NOMO-1 treated with dmso at 0.1 percent for 144 hours (cell line): ENCODE measurements around the gene MESP2.
A peak's percentile ranks its signal among the peaks of the same experiment; 100 is the strongest.
"Not testable (repeated sequence)": the region's sequence is repeated elsewhere in the genome, so short reads cannot be mapped to it uniquely, and the experiment has no call there.

Source experiments
- DNase-seq: peaks from one replicate; lab custom pipeline; 2025; ENCODE audit not compliant: unreplicated experiment; lab: John Stamatoyannopoulos, UW

MESP2 gene

DNA sequence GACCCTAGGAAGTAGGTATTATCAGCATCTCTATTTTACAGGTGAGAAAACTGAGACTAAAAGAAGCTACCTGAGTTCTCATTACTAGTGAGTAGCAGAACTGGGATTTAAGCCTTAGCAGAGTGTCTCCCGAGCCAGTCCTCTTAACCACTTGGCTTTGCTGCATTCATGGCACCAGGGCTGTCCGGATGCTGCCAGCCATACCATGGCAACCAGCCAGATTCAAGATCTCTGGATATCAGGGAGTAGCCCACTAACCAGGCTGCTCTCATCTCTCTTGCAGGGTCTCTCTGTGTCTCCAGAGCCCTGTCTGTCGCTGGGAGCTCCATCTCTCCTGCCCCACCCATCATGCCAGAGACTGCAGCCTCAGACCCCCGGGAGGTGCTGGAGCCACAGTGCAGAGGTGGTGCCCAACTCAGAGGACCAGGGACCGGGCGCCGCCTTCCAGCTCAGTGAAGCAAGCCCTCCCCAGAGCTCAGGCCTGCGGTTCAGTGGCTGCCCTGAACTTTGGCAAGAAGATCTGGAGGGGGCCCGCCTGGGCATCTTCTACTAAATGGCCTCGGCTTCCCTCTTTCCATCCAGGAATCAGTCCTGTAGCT lies 1.7 kb downstream of the MESP2 start:
- no peak for DNase-seq

DNA sequence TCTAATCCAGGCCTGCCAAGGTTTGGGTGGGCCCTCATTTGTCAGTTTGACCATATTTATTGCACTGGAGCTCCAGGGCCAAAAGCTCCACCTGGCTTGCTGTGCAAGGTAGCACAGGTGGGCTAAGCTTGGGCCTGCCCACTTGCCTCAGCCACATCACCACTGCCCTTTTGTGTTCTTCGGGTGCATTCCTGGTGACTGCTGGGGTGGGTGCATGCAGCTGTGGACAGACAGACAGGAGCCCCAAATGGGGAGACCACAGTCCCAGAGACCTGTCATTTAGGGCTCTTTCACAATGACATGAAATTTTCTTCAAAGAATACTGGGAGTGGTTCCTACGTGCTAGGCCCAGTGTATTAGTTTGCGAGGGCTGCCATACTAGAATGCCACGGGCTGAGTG lies 2.7 kb downstream of the MESP2 start:
- no peak for DNase-seq

DNA sequence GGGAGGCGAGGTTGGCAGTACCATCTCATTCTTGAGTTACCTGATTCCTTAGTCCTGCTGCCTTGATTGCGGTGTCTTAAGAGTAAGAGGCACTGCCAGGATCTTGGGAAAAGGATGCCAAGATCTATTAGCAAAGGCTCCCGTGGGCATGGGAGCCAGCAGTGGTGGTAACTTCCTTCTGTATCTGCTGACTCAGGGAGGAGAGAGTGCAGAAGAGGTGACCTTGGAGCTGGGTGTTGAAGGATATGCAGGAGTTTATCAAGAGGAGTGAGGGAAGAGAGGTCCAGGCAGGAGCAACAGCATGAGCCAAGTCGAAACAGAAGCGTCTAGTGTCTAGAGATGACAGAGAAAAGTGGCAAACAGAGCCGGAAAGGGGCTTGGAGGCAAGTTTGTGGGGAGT lies 4.5 kb downstream of the MESP2 start:
- no peak for DNase-seq

DNA sequence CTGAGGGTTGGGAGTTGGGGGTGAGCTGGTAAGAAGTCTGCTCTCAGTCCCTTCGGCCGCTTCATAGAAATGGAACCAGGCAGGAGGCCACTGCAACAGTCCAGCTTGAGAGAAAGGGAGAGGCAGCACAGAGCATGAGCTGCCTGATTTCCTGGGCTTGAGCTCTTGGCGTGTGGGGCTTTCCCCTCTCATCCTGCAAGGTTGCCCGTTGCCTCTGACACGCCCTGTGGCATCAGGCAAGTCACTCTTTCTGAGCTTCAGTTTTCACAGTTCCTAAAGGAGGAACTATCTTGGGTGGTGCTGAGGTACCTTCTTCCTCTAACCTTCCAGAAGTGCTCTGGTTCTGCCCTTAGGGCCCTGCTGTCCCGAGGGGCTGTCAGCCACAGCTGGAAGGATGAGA lies 4.9 kb downstream of the MESP2 start:
- peak; percentile 81 for DNase-seq

DNA sequence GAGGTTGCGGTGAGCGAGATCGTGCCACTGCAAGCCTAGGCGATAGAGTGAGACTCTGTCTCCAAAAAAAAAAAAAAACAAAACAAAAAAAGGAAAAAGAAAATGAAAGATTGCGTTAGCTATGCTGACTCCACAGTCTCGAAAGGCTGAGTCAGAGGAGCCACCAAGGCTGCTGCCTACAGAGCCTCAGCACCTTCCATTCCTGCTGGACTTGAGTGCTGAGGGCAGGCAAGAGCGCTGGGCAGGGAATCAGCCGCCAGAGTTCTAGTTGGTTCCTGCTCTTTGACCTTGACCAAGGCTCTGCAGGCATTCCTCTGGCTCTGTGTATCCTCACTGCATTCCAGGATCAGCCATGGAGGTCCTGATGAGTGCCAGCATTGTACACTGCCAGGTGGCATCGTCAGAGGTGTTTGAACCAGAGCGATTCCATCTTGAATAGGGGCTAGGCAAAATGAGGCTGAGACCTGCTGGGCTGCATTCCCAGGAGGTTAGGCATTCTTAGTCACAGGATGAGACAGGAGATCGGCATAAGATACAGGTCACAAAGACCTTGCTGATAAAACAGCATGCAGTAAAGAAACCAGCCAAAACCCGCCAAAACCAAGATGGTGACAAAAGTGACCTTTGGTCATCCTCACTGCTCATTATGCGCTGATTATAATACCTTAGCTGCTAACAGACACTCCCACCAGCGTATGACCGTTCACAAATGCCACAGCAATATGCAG lies 5.9 kb downstream of the MESP2 start:
- peak; percentile 29 for DNase-seq

DNA sequence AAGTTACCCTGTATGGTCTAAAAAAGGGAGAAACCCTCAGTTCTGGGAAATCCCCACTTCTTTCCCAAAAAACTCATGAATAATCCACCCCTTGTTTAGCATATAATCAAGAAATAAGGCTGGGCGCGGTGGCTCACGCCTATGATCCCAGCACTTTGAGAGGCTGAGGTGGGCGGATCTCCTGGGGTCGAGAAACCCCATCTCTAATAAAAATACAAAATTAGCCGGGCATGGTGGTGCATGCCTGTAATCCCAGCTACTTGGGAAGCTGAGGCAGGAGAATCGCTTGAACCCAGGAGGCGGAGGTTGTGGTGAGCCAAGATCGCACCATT lies 6.5 kb downstream of the MESP2 start:
- not testable (repeated sequence) for DNase-seq

DNA sequence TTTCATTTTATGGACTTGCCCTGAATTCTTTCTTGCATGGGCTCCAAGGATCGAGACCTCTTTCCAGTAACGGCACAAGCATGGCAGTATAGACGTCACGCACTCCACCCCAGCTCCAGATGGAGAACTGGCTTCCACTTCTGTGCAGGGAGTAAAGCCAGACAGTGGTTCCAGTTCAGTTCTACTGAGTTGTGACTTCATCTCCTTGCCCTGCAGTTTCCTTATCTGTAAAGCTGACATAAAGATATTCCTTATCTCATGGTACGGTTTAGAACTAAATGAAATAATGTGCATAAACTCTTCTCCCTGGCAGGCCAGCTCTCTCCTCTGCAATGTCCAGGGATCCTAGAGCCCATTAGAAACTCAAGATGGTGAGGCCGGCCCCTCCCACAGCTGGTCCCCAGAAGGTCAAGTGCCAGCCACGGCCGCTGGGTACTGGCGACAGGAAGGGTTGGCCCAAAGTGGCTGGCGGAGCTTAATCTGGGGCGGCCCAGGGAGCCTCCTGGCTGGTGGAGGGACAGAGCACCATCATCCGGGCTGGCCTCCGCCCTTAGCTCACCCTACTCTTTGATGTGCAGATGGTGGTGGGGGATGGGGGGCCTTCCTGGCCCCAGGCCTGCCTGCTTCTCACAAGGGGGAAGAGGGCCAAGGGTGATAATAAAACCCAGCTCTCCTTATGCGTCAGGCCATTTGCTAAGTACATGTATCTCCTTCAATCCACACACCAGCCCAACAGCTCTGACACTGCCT lies 7.2 kb downstream of the MESP2 start:
- DNase-seq: no peak

DNA sequence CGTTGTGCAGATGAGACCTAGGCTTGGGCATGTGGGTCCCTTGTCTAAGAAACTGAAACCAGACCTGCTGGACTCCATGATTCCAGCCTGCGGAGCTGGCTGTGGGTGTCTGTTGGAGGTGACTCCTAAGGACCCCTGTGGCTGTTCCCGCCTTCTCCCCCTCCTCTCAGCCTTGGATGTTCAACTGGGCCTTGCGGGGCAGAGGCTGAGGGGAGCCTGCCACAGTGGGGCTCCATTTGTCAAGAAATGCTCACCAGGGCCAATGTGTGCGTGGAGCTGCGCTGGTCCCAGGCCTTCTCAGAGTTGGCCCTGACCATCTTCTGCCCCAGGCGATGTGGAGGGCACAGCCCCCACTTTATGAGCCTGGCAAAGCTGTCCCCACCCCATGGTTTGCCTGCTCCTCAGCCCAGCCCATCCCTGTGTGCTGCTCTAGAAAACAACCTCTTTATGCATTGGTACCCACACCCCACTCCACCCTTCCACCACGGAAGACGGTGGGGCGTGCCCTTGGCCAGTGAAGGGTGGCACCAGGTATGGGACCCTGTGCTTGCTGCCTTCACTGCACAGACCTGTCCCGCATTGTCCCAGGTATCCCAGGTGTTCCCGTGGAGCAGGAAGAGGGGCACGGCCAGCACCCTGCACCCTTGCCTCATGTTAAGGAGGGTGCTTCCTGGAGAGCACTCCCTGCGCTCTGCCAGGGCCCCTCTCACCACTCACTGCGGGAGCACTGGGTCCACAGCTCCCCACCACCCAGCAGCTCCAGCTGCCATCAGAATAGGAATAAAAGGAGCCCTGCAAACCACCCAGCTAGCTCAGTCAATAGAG lies 7.9 kb downstream of the MESP2 start:
- no peak for DNase-seq

DNA sequence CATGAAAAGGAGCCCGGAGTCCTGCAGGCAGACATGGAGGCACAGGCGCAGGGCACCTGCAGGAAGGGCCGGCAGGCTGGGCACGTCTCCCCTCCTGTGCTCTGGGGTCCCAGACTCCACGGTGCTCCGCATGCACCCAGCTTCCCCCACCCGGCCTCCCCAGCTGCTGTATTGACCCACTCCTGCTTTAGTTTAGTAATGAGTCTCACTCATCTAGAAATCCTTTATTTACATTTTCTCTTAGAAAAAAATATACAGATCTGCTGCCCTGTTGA lies 8.5 kb downstream of the MESP2 start:
- no peak for DNase-seq

DNA sequence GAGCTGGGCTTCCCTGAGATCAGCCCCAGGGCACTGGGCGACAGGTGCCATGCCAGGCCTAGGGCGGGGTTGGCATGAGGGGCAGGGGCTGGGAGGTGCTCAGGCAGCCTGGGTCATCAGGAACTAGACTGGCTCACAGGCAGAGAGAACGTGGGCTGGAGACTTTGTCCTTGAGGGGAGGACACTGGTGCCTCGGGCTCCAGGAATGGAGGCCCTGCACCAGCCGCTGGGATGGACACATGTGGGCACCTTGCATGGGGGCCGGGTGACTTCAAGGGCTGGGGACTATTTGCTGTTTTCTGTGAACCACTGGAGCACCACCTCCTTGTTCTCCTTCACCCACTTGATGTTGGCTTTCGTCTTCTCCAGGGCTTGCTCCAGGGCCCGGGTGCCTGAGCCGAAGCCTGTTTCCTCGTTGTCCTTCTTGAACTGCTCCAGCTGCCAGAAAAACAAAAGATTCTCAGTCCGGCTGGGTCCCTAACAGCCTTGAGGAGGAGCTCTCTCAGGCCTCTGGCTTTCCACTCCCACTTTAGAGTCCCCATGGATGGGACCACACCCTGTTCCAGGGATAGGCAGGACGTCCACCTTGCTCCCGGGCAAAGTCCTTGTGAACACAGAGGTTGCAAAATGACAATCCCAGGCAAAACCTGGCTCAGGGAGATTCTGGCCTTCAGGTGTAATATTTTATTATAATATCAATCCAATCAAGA lies 9.1 kb downstream of the MESP2 start:
- DNase-seq: no peak

DNA sequence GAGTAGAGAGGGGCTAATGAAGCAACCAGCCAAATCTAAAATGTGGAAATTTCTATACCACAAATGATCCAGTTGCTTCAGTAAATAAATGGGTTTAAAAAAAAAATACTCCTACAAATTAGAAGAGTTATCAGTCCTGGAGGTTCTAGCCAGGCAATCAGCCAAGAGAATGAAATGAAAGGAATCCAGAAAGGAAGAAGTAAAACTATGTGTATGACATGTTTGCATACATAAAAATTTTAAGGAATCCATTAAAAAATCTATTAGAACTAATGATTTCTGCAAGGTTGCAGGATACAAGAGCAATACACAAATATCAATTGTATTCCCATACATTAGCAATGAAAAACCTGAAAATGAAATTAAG lies 9.6 kb downstream of the MESP2 start:
- no peak for DNase-seq

DNA sequence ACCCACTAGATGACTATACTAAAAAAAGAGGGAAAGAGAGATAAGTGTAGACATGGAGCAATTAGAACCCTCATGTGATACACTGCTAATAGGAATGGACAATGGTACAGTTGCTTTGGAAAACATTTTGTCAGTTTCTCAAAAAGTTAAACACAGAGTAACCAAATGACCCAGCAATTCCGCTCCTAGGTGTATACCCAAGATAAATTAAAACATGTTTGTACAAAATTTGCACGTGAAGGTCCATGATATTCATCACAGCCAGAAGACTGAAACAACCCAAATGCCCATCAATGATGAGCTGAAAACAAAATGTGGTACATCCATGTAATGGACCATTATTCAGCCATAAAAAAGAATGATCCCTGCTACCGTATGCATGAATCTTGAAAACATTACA lies 11.8 kb downstream of the MESP2 start:
- no peak for DNase-seq

DNA sequence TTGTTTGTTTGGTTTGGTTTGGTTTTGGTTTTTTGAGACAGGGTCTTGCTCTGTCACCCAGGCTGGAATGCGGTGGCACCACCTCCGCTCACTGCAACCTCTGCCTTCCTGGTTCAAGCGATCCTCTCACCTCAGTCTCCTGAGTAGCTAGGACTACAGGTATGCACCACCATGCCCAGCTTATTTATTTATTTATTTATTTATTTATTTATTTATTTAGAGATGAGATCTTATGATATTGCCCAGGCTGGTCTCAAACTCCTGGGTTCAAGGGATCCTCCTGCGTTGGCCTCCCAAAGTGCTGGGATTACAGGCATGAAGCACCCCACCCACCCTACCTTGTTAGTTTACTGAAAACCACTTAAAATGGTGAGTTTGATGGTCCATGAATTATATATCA lies 12.5 kb downstream of the MESP2 start:
- not testable (repeated sequence) for DNase-seq

DNA sequence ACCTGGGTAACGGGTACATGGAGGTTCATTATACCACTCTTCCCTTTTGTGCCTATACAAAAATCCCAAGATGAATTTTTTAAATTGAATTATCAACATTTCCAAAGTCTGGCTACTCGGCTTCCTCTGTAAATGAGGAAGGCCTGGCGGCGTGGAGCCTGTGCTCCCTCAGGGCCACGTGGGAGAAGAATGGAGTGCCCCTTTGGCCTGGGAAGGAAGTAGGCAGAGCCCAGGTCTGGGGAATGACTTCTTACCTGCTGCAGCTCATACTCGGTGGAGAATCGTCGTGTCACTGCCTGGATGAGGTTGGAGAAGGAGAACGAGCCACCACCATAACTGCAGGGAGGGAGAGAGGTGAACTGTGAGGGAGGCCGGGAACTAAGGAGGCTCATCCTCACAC lies 14.1 kb downstream of the MESP2 start:
- no peak for DNase-seq

DNA sequence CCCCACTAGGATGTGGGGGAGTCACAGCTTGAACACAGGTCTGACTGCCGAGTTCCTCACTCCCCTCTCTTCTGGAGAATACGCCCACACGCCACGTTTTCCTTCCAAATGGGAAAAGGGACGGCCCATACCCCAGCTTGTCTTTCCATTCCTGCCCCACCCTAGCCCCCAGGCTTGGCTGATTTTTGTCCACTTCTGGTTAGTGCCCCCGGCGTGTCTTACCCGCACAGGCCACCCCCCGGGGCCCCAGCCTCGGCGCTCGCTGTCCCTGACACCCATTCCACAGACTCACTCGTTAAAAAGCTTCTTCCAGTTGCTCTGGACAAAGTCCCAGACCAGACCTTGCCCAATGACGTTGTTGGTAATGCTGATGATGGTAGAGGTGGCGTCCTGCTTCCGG lies 14.5 kb downstream of the MESP2 start:
- DNase-seq: no peak

DNA sequence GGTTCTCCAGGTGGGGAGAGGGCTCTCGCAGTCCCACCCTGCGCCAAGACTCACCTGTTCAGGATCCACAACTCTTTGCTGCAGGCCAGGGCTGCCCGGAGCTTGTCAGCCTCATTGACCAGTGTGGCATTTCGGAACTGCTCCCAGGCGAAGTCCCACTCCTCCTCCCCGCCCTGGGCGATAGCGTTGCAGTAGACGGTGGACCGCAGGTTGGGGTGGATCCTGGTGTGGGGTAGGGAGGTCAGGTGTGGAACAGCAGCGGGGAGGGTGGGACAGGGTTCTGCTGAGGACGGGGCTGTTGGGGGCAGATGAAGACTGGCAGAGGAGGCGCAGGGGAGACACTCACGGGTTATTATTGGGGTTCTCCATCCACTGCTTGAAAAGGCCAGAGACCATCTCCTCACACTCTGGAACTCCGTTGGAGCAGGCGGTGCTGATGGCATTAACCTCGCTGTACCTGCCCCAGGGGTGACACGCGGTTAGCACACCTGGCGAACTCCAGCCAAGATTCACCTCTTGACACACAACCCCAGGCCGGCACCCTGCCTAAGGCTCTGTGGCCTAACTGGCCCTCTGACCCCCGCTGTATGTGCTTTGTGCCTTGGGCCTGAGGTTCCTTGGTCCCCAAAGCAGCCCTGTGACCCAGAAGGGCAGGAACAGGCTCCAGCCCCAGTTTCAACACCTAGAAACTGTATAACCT lies 16.1 kb downstream of the MESP2 start:
- DNase-seq: no peak

DNA sequence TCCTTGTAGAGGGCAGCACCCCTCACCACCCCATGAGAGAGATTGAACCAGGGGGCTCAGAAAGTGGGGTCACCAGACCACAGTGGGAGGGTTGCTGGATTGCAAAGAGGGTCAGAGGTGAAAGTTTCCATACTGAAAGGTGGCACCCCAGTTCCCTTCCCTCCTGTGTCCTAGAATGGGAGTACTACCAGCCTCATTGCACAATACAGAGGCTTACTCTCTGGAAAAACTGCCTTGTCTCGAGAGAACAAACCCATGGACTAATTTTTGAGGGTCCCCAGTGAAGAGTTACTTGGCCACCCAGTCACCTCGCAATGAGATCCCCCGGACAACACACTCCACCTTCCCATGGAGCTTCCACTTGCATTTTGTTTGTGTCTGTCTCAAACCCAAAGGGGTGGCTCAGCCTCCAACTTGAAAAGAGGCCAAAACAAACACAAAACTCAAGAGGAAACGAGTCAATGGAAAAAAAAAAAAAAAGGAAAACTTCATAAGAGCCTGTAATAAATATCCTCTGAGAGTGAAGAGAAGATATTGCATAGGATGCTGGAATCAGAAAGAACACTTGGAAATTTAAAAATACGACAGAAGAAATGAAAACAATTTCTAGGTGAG lies 18.6 kb downstream of the MESP2 start:
- DNase-seq: no peak

DNA sequence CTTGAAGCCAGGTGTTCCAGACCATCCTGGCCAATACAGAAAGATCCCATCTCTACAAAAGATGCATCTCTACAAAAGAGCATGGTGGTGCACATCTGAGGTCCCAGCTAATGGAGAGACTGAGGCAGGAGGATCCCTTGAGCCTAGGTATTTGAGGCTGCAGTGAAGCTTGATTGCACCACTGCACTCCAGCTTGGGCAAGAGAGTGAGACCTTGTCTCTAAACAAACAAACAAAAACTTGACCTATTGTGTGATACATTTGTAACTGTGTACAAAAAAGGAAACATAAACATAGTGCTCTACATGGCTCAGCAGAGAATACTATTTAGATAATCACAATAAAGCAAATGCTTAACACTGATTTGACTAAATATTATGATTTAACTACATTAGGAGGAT lies 19.9 kb downstream of the MESP2 start:
- no peak for DNase-seq

DNA sequence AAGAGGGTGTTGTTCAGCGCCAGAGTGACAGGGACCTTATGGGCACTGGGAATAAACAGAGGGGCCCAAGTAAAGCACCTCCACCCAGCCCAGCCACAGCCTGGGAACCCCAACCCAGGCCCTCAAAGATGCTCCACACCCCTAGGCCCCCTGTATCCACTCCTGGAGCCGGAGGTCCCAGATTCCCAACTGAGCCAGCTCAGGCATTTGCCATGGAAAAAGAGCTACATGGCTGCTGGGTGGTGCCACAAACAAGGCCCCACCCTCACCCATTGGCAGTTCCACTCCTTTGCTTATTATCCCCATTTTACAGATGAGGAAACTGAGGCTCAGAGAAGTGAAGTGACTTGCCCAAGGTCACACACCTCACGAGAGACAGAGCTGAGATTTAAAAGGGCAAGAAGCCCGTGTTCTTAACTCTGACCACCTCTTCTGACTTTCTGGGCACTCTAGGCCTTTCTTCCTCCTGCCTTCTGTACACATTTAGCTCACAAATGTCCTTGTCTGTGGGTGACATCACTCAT lies 21.6 kb downstream of the MESP2 start:
- no peak for DNase-seq
